DMS 273 (cell line): ENCODE results near the gene CHIA.
A peak's percentile ranks its signal among the peaks of the same experiment; 100 is the strongest.

Source experiments
- DNase-seq: peaks from one replicate; lab custom pipeline; 2025; ENCODE audit not compliant: unreplicated experiment; lab: John Stamatoyannopoulos, UW

Gene CHIA

GRCh38 chr1:111361761-111362160 lies 71.1 kb downstream of the CHIA start:
- DNase-seq, result no peak

DNA sequence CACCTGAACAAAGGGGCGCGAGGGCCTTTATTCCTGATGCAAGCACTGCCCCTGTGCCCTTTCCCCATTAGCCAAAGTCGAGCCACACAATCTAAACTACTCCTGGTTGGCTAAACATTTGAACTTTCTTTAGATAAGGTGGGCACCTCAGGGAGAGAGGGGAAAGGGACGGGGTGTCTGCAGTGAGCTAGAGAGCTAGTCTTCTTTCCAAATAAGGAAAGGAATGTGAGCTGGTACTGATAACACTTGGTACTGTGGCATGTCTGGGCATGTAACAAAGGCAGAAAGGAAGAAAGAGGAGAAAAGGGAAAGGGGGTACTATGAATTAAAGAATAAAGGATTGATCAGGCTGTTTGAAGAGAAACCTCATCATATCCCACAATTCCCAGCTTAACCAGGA lies 74.0 kb downstream of the CHIA start:
- no peak for DNase-seq

DNA sequence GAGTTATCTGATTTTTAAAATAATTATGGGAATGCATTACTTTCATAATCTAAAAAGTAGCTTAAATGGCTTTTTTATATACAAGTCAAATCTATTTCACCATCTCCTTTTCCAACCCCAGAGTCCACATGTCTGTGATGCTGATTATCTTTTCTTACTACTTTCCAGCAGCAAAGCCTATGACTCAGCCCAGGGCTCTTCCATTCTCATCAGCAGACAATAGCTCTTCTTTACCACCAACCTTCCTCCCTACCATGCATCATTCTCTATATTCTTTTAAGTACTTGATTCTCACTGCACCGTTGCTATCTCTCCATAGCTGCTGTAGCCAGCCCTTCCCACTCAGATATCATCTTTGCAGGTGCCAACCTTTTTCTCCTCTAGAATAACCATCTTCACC lies 75.6 kb downstream of the CHIA start:
- DNase-seq, result no peak

DNA sequence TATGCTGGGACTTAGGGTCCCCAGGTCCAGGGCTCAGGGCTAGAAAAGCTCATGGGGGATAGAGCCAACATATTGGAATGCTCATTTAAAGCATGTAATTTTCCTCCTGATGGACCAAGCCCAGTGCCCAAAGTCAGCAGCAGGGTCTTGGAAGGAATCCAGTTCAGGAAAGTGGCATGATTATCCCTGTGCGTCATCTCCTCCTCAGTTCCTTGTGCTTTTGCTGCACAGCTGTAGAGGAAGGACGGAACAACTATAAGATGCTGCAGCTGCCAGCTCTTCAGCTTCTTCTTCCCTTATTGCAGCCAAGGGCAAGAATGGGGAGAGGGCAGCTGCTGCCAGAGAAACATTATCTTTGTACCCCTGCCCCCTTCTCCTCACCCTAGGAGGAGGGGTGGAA lies 78.5 kb downstream of the CHIA start:
- peak; percentile 15 for DNase-seq

GRCh38 chr1:111369645-111370044 lies 79.0 kb downstream of the CHIA start:
- peak; percentile 7 for DNase-seq
